ENCODE data around the gene ESYT1. TPM values are rescaled to one million over a fixed set of nuclear protein-coding genes. Genes with fewer than 3 reads are reported as not detected.
A peak's percentile ranks its signal among the peaks of the same experiment; 100 is the strongest.

Gene ESYT1
- total and polyA plus RNA-seq, 2 donors (not counting 3 experiments of a cell fraction or from before 2014, with no cell fraction given): 161 to 234 TPM

- no peaks in the 10 kb centered on the region for H3K27me3 ChIP-seq (ENCODE audit: control insufficient read depth in 2 of 2, insufficient read depth in 2 of 2, low read length in 2 of 2)
- H2AFZ ChIP-seq (ENCODE audit: low read depth, low read length): peak overlapping the region; percentile 16
- H3K79me2 ChIP-seq (ENCODE audit: control insufficient read depth, insufficient read depth, low read length): peaks cover 19% of the 10 kb centered on the region
- intact Hi-C loops (cut with micrococcal nuclease) (no loop called here), dilution Hi-C loops (cut with MboI; ENCODE audit: extremely low pct_ligation_motif_present, low sequenced_read_pairs) (no loop called here)
- peak; percentile 51 for DNase-seq (ENCODE audit: low read depth, low spot score)
- no peaks in the 10 kb centered on the region for H4K20me1 ChIP-seq (replicated peaks; ENCODE audit: control insufficient read depth, extremely low read depth, insufficient read depth, low read length)
- FAIRE-seq: peak; percentile 73
- peak overlapping the region; percentile 66 for H3K9ac ChIP-seq (replicated peaks; ENCODE audit: extremely low read depth, insufficient read depth, low read length)
- peak overlapping the region; percentile 54 for H3K4me2 ChIP-seq (ENCODE audit: insufficient read depth, low read length)
- H3K9me1 ChIP-seq (replicated peaks; ENCODE audit: control insufficient read depth, extremely low read depth, insufficient read depth, low read length): no peaks in the 10 kb centered on the region
- H3K27ac ChIP-seq (ENCODE audit: insufficient read depth, low read depth, low read length): no peak overlapping the region
- TF ChIP-seq MAX (IDR thresholded peaks at IDR 0.05; ENCODE audit: insufficient read depth, insufficient read length): no peak
- no peak for TF ChIP-seq JUN (IDR thresholded peaks at IDR 0.05; ENCODE audit: borderline replicate concordance, insufficient read depth, insufficient read length, low read depth)
- no peak for TF ChIP-seq FOS (IDR thresholded peaks at IDR 0.05; ENCODE audit: borderline replicate concordance, insufficient read depth, low read length)
- TF ChIP-seq GATA2 (IDR thresholded peaks at IDR 0.05; ENCODE audit: insufficient read depth, insufficient read length, low read depth, low read length): no peak
- no peak for TF ChIP-seq EZH2 (IDR thresholded peaks at IDR 0.05; ENCODE audit: borderline replicate concordance, low read depth, low read length, severe bottlenecking)
- peak; percentile 32 for TF ChIP-seq POLR2A (IDR thresholded peaks at IDR 0.05; ENCODE audit: low read depth, low read length)
- TF ChIP-seq POLR2AphosphoS5 (IDR thresholded peaks at IDR 0.05; ENCODE audit: insufficient read depth, low read depth, low read length): peak; percentile 70
- no peak for TF ChIP-seq MYC (IDR thresholded peaks at IDR 0.05; ENCODE audit: low read depth, low read length)
- TF ChIP-seq CTCF (IDR thresholded peaks at IDR 0.05; ENCODE audit: extremely low read depth in 1 of 2, insufficient read depth in 1 of 2, low read depth in 1 of 2, low read length in 2 of 2): no peak
- peaks cover 28% of the 10 kb centered on the region for H3K4me1 ChIP-seq (ENCODE audit: control insufficient read depth, extremely low read depth, insufficient read depth, low read length)
- H3K36me3 ChIP-seq (ENCODE audit: control insufficient read depth in 2 of 2, extremely low read depth in 1 of 2, insufficient read depth in 2 of 2, low read length in 2 of 2): peaks cover 9 to 33% of the 10 kb centered on the region in 2 experiments
- ChIA-PET CTCF (interaction anchor here (1.0 to 3.1 kb wide), 2 partner anchors 11 to 60 kb away, joined by 4 to 31 read pairs; partner anchors contain the start of gene ZC3H10), POLR2A (interaction anchor here (0.6 to 2.3 kb wide), 2 partner anchors 29 to 206 kb away, joined by 3 to 38 read pairs; partner anchors contain the start of gene MYL6)
- no TSS peak for BruUV-seq (replicated peaks)
- peak overlapping the region; percentile 63 to 75 (median 68) for H3K4me3 ChIP-seq (replicated peaks in 1 of 3; ENCODE audit: insufficient read depth in 1 of 3, low read depth in 1 of 3, low read length in 3 of 3)
- no peaks in the 10 kb centered on the region for H3K9me3 ChIP-seq (replicated peaks; ENCODE audit: control insufficient read depth, insufficient read depth, low read length)
Observed at GRCh38 chr12:56129206-56129941, 1.3 kb downstream of the ESYT1 start.
